GM19351 (cell line): ENCODE results near the gene KBTBD2.
"Not testable (repeated sequence)": the region's sequence is repeated elsewhere in the genome, so short reads cannot be mapped to it uniquely, and the experiment has no call there.

Experiments used
- ATAC-seq: cut with Tn5 transposase; IDR thresholded peaks from one replicate; pipeline ENCODE4 v1.9.1; 2021; ENCODE audit warnings: mild to moderate bottlenecking, moderate library complexity; ENCODE audit not compliant: unreplicated experiment

Gene KBTBD2

DNA sequence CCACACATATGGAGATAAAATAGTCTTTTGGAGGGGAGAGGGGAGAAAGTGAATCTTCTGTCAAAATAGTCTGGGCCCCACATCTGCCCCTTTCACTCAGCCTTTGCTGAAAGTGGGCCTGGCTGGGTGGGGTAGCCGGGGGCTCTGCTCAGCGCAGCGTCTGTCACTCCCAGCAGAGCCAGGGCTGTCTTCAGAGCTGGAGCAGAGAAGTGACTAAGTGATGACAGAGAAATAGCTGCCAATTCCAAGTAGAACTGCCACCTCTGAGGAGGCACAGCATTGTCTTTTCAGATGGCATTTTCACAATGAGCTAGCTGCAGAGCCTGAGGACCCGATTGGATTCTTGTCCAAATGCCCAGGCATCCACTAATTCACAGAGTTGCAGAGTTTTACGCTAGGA lies 34.5 kb downstream of the KBTBD2 start:
- ATAC-seq: not testable (repeated sequence)

GRCh38 chr7:32855837-32856775 lies 35.5 kb downstream of the KBTBD2 start:
- not testable (repeated sequence) for ATAC-seq

GRCh38 chr7:32850654-32851053 lies 40.9 kb downstream of the KBTBD2 start:
- not testable (repeated sequence) for ATAC-seq

DNA sequence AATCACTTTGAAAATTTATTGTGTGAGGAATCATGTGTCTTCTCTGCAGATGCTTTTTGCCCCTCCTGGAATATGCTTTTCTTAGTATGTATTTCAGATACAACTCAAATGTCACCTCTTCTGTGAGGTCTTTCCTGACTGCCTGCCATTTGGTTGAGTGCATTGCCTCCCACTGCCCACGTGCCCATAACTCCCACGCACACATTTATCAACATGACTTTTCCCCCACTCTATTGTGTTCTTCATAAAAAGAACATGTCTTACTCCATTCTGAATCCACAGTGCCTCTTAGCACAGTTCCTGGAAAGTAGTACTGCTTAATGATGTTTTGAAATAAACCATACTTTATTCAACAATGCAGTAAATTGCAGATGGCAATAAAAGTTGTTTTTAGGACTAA lies 42.9 kb downstream of the KBTBD2 start:
- ATAC-seq: not testable (repeated sequence)

DNA sequence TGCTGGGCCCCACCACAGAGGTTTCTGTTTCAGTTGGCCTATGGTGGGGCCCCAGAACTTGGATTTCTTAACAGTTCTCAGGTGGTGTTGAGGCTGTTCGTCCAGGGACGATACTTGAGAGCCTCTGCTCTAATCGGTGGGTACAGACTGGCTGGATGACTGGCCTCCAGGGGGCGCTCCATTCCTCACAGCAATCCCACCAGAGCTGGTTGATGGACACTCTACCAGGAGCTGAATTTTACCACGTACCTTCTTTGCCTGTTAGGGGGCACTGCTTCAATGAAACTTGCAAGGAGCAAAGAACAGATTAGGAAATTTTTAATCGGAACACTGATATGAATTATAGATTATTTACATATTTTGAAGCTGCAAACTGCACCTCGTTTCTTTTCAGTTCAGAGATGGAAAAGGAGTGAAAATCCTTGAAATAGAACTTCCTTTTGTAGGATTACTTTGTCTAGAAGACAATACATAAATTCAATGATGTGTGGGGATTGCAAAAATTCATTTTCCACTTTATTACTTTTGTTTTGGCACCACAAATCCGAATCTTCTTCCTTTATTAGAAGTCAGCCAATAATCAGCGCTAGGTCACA lies 44.8 kb downstream of the KBTBD2 start:
- peak; percentile 98 for ATAC-seq

- ATAC-seq: not testable (repeated sequence)
Measured at GRCh38 chr7:32844748-32845147, 46.8 kb downstream of the KBTBD2 start.

GRCh38 chr7:32843763-32844162 lies 47.8 kb downstream of the KBTBD2 start:
- not testable (repeated sequence) for ATAC-seq

DNA sequence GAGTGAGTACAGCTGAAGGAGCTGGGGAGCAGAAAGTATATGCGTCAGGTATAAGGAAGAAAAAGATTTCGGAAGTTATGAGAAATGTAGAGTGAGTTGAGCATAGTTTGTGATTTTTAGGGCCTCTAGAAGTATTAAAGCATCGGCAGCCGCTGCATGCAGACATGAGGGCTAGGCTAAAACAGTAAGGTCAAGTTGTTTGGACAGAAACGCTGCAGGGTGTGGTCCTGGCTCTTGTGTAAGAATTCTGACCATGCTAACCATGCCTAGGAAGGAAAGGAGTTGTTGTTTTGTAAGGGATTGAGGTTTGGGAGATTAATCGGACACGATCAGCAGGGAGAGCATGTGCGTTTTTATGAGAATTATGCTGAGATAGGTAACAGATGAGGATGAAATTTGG lies 51.7 kb downstream of the KBTBD2 start:
- ATAC-seq: not testable (repeated sequence)

DNA sequence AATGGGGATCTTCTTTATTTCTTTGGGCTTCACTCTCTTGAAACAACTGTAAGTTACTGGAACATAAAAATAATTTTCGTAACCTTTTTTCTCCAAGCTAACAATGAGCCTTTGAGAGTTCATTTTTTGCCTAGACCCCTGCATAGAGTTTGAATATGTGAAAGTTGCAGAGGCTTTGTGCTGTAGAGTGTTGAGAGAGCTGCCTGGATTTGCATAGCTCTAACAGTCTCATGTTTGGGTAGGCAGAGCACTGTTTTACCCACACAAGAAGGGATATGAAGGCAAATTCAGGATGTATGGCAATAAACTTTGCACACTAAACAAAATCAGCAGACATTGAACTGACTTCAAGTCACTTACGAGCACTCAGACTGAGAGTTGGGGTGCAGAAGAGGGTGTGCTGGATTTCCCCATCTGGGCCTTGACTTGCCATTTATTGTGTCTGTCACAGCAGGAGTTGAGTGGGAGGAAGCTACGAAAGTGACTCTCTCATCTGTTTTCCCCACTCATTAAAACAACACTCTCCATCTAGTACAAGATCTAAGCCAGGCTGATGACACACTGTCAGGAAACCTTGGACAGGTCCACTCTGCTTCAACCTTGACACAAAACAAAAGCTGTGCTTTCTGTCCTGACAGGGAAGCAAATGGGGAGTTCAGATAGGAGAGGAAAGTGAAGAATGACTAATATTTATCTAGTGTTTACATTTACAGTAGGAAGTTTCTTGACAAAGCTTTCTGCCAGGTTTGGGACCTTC lies 62.4 kb downstream of the KBTBD2 start:
- peak; percentile 96 for ATAC-seq
